GM23248 (cell line): ENCODE measurements around the gene RNPEP. TPM values are rescaled to one million over a fixed set of nuclear protein-coding genes. Genes with fewer than 3 reads are reported as not detected.

Experiments
- DNase-seq: peaks from one replicate; pipeline ENCODE4 v3.0.0-alpha.2; 2015
- H2AFZ ChIP-seq: fragments of 200-600 bp; sonication (generic); 2 replicates; pipeline ENCODE4 v1.6.1; 2016; ENCODE audit warnings: antibody characterized with exemption
- H3F3A ChIP-seq: fragments of 200-600 bp; sonication (generic); 2 replicates; pipeline ENCODE4 v1.6.1; 2016; ENCODE audit warnings: mild to moderate bottlenecking, antibody characterized with exemption, mixed run types; ENCODE audit not compliant: insufficient read depth
- H3K27ac ChIP-seq: fragments of 200-600 bp; sonication (generic); 2 replicates; pipeline ENCODE4 v1.5.1; 2016; ENCODE audit warnings: mild to moderate bottlenecking
- H3K27me3 ChIP-seq: fragments of 200-600 bp; sonication (generic); replicated peaks from 2 replicates; pipeline ENCODE4 v1.6.1; 2016; ENCODE audit warnings: mild to moderate bottlenecking; ENCODE audit not compliant: insufficient read depth
- H3K36me3 ChIP-seq: fragments of 200-600 bp; sonication (generic); 2 replicates; pipeline ENCODE4 v1.6.1; 2016; ENCODE audit warnings: low read depth, mild to moderate bottlenecking
- H3K4me1 ChIP-seq: fragments of 200-600 bp; sonication (generic); 2 replicates; pipeline ENCODE4 v1.6.1; 2016; ENCODE audit warnings: mild to moderate bottlenecking; ENCODE audit not compliant: insufficient read depth
- H3K4me2 ChIP-seq: fragments of 200-600 bp; sonication (generic); one replicate; pipeline ENCODE4 v1.6.1; 2016; ENCODE audit warnings: mild to moderate bottlenecking; ENCODE audit not compliant: unreplicated experiment
- H3K4me3 ChIP-seq: fragments of 200-600 bp; sonication (generic); 2 replicates; pipeline ENCODE4 v1.5.1; 2016; ENCODE audit warnings: mild to moderate bottlenecking
- H3K79me2 ChIP-seq: fragments of 200-600 bp; sonication (generic); 2 replicates; pipeline ENCODE4 v1.6.1; 2016; ENCODE audit warnings: mild to moderate bottlenecking; ENCODE audit not compliant: insufficient read depth
- H3K9ac ChIP-seq: fragments of 200-600 bp; sonication (generic); 2 replicates; pipeline ENCODE4 v1.6.1; 2016; ENCODE audit warnings: mild to moderate bottlenecking
- H3K9me2 ChIP-seq: fragments of 200-600 bp; sonication (generic); 2 replicates; pipeline ENCODE4 v1.6.1; 2016; ENCODE audit warnings: mixed run types, mild to moderate bottlenecking, moderate library complexity; ENCODE audit not compliant: insufficient read depth
- H3K9me3 ChIP-seq: fragments of 200-600 bp; sonication (generic); one replicate; pipeline ENCODE4 v1.6.1; 2017; ENCODE audit warnings: low read depth
- H4K20me1 ChIP-seq: fragments of 200-600 bp; sonication (generic); 2 replicates; pipeline ENCODE4 v1.6.0; 2016; ENCODE audit not compliant: insufficient read depth
- EZH2 ChIP-seq: fragments of 200-600 bp; sonication (generic); IDR thresholded peaks from 2 replicates; pipeline ENCODE4 v1.6.1; 2018; ENCODE audit warnings: antibody characterized with exemption, mild to moderate bottlenecking; ENCODE audit not compliant: insufficient read depth, poor library complexity, severe bottlenecking
- EZH2phosphoT487 ChIP-seq: fragments of 200-600 bp; sonication (generic); IDR thresholded peaks from 2 replicates; pipeline ENCODE4 v1.6.1; 2018; ENCODE audit warnings: antibody characterized with exemption, moderate library complexity, mild to moderate bottlenecking, low read depth; ENCODE audit not compliant: insufficient read depth
- WGBS, 2 experiments: methylation state at CpG; one replicate each; pipeline ENCODE4 v1.1.6; 2015 to 2017; ENCODE audit warnings: low lambda C conversion rate in 2 of 2, low coverage in 1 of 2; ENCODE audit errors: missing lambda C conversion rate in 2 of 2; 5-methylcytosine and 5-hydroxymethylcytosine counted together
- in situ Hi-C: fragments of 300-500 bp; cut with MboI; formaldehyde crosslinking; loops from 2 replicates; pipeline ENCODE4 v1.15.0; 2020
- polyA plus RNA-seq: library from polyadenylated mRNA; unstranded; fragments of >200 nt; fragmentation: Nextera tagmentation; extraction: Ambion mirVana; gene quantifications from 2 replicates; pipeline ENCODE4 v1.2.1, GENCODE V29; 2016
- total RNA-seq: library from RNA; depleted of rRNA; stranded (reverse); fragments of >200 nt; shearing (Covaris generic); gene quantifications from 2 replicates; pipeline ENCODE4 v1.2.3, GENCODE V29; 2014

The RNPEP gene
- total and polyA plus RNA-seq, 2 experiments from 2014 or later, result 68.6 to 80.5 TPM

DNA sequence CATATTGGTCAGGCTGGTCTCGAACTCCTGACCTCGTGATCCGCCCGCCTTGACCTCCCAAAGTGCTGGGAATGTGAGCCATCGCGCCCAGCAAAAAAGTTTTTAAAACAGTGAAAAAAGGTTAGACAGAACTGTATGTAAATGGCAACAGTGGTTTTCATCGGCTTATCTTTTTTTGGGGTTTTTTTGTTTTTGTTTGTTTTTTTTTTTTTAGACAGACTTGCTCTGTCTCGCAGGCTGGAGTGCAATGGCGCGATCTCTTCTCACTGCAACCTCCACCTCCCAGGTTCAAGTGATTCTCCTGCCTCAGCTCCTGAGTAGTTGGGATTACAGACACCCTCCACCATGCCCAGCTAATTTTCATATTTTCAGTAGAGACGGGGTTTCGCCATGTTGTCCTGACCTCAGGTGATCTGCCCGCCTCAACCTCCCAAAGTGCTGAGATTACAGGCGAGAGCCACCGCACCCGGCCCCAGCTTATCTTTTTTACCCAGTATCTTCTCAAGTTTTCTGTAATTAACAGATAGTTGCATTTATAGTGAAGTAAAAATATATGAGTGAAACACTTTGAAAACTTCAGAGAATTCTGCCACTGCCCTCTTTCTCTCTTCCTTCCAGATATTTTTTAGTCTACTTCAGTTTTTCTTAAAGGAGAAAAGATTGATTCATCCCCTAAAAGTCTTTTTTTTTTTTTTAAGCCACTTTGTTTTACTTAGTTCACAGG, 14.1 kb upstream of the RNPEP start:
- WGBS, 2 experiments, result 94 to 96% methylated on average over 16 of the region's 16 CpGs
- Histone ChIP-seq H3K4me2 (no peak overlapping the region), H3K27me3 (no peaks in the 10 kb centered on the region), H3K27ac (no peak overlapping the region), H3K9me3 (no peaks in the 10 kb centered on the region), H3K36me3 (peaks cover 56% of the 10 kb centered on the region), H3K4me1 (peaks cover 5% of the 10 kb centered on the region; the same call in 1 of the 2 replicates), H3F3A (peaks cover 62% of the 10 kb centered on the region), H2AFZ (no peak overlapping the region), H3K9ac (no peak overlapping the region), H3K79me2 (peaks cover 32% of the 10 kb centered on the region), H4K20me1 (no peaks in the 10 kb centered on the region), H3K4me3 (no peak overlapping the region), H3K9me2 (no peaks in the 10 kb centered on the region)
- TF ChIP-seq EZH2phosphoT487, result no peak
- no peak for TF ChIP-seq EZH2
- no peak for DNase-seq
- in situ Hi-C loops, result no loop called here

DNA sequence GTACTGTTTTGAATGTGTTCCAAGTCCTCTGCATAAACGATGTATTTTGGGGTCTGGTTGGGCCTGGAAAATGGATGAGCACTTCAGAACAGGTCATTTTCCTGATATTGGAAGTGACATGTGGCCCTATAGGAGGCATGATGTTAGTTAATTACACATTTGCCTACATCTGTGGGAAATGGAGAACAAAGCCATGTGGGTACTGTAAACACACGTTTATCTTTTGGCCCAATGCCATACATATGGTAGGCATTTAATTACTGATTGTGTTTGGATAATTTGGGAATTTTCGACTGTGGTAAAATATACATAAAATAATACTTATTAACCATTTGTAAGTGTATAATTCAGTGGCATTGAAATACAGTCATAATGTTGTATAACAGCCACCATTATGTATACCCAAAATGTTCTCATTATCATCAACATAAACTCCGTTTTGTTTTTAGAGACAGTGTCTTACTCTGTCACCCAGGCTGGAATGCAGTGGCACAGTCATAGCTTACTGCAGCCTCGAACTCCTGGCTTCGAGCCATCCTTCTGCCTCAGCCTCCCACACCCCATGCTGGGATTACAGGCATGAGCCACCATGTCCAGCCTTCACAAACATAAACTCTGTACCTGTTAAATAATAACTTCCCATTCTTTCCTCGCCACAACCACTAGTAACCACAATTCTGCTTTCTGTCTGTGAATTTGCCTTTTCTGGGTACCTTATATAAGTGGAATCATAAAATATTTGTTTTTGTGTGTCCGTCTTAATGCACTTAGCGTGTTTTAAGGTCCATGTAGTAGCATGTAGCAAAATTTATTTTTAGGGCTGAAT, 11.9 kb upstream of the RNPEP start:
- Histone ChIP-seq H3F3A (peaks cover 47% of the 10 kb centered on the region), H3K9me2 (no peaks in the 10 kb centered on the region), H3K4me1 (no peaks in the 10 kb centered on the region), H3K9me3 (no peaks in the 10 kb centered on the region), H3K79me2 (peaks cover 22% of the 10 kb centered on the region), H3K4me2 (no peak overlapping the region), H2AFZ (no peak overlapping the region), H4K20me1 (no peaks in the 10 kb centered on the region), H3K9ac (no peak overlapping the region), H3K36me3 (peaks cover 39% of the 10 kb centered on the region), H3K27ac (peak overlapping the region; percentile 8; the same call in 1 of the 2 replicates), H3K4me3 (no peak overlapping the region), H3K27me3 (no peaks in the 10 kb centered on the region)
- in situ Hi-C loops, result no loop called here
- TF ChIP-seq EZH2phosphoT487, result no peak
- TF ChIP-seq EZH2, result no peak
- WGBS, 2 experiments, result 47 to 49% methylated on average over 9 of the region's 9 CpGs
- DNase-seq, result peak; percentile 78

DNA sequence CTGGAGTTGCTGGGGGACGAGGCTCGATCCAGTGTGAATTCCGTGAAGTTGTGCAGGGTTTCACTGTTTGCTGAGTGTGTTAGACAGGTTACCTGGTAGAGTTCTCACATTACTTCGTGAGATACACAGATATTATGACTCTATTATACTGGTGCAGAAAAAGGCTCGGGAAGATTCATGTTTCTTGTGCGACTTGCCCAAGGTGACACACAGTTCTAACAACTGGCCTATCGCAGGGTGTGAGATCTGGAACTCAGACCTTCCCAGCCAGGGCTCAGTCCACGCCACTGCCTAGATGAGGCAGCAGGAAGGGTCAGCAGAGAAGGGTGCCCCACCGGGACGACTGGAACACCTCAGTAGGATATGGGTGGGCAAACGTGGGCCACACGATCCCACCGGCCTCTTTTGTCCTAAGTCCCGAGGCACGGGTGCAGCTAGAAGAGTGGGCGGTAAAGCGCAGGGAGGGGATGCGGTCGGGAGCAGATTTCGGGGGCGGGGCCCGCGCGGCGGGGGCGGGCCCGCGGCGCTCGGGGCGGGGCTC, 296 bp upstream of the RNPEP start:
- Histone ChIP-seq H3K27me3 (no peaks in the 10 kb centered on the region), H3K9me2 (no peaks in the 10 kb centered on the region), H3K4me2 (peak overlapping the region; percentile 99), H3K4me1 (peaks cover 10% of the 10 kb centered on the region; the same call in 1 of the 2 replicates), H4K20me1 (no peaks in the 10 kb centered on the region), H3K9ac (peak overlapping the region; percentile 93), H3K27ac (0 out of 2 replicates have a peak overlapping the region, but pooled peaks have one; percentile 79), H3F3A (peaks cover 16% of the 10 kb centered on the region; the same call in 1 of the 2 replicates), H3K36me3 (no peaks in the 10 kb centered on the region), H2AFZ (peak overlapping the region; percentile 95), H3K79me2 (peaks cover 38% of the 10 kb centered on the region), H3K4me3 (peak overlapping the region; percentile 100), H3K9me3 (no peaks in the 10 kb centered on the region)
- WGBS, 2 experiments, result 8 to 9% methylated on average over 24 to 31 of the region's 31 CpGs
- no peak for DNase-seq
- in situ Hi-C loops, result no loop called here
- TF ChIP-seq EZH2 (no peak), EZH2phosphoT487 (no peak)

DNA sequence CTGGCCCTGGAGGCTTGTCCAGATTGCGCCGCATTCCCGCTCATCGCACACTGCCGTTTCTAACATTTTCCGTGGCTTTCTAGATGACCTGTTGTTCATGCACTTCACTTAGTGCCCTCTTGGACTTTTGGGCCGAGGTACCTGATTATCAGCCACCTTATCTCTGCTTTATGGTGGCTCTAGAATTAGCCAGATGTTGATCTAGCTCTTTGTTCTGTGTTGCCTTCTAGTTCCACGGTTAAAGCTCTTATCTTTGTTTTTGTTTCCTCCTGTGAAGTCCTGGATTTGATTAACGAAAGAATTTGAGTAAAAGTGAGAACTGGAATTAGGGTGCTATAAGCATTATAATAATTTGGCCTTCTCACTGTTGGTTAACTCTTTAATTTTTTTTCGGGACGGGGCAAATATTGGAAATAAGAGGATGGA, 945 bp downstream of the RNPEP start:
- Histone ChIP-seq H4K20me1 (no peaks in the 10 kb centered on the region), H3K9ac (peak overlapping the region; percentile 93), H3K4me2 (peak overlapping the region; percentile 99), H3K4me3 (peak overlapping the region; percentile 100), H3K9me3 (no peaks in the 10 kb centered on the region), H3F3A (peaks cover 16% of the 10 kb centered on the region; the same call in 1 of the 2 replicates), H3K9me2 (no peaks in the 10 kb centered on the region), H3K4me1 (peaks cover 10% of the 10 kb centered on the region; the same call in 1 of the 2 replicates), H3K27me3 (no peaks in the 10 kb centered on the region), H3K36me3 (no peaks in the 10 kb centered on the region), H3K79me2 (peaks cover 50% of the 10 kb centered on the region), H3K27ac (peak overlapping the region; percentile 79), H2AFZ (peak overlapping the region; percentile 95)
- peak; percentile 21 for DNase-seq
- WGBS, 2 experiments, result 5 to 8% methylated on average over 11 of the region's 11 CpGs
- in situ Hi-C loops, result no loop called here
- TF ChIP-seq EZH2phosphoT487 (no peak), EZH2 (no peak)
